H9 (cell line): Measurements from ENCODE around the gene PRF1. TPM values are rescaled to one million over a fixed set of nuclear protein-coding genes. Genes with fewer than 3 reads are reported as not detected.

ENCODE experiments used
- DNase-seq: peaks from one replicate; pipeline ENCODE4 v3.0.0-alpha.2; 2017
- H2AFZ ChIP-seq: one replicate; pipeline ENCODE4 v1.6.1; 2013; ENCODE audit warnings: mild to moderate bottlenecking, low read length, control low read depth, moderate library complexity
- H2AK5ac ChIP-seq: 2 replicates; pipeline ENCODE4 v1.6.1; 2013; ENCODE audit warnings: low read length, control low read depth, mixed read lengths; ENCODE audit not compliant: insufficient read length
- H2BK120ac ChIP-seq: one replicate; pipeline ENCODE4 v1.6.1; 2013; ENCODE audit warnings: low read depth, mild to moderate bottlenecking, low read length, control low read depth, inconsistent platforms; ENCODE audit not compliant: poor library complexity, severe bottlenecking
- H2BK12ac ChIP-seq: 2 replicates; pipeline ENCODE4 v1.6.1; 2013; ENCODE audit warnings: low read length, control low read depth, mixed read lengths, low read depth; ENCODE audit not compliant: insufficient read length
- H2BK15ac ChIP-seq: 2 replicates; pipeline ENCODE4 v1.6.1; 2013; ENCODE audit warnings: low read depth, low read length, control low read depth
- H2BK20ac ChIP-seq: one replicate; pipeline ENCODE4 v1.6.1; 2013; ENCODE audit warnings: low read depth, mild to moderate bottlenecking, low read length, control low read depth, inconsistent platforms; ENCODE audit not compliant: poor library complexity, severe bottlenecking
- H2BK5ac ChIP-seq: 2 replicates; pipeline ENCODE4 v1.6.1; 2013; ENCODE audit warnings: low read length, control low read depth, mixed read lengths; ENCODE audit not compliant: insufficient read length
- H3K14ac ChIP-seq: 2 replicates; pipeline ENCODE4 v1.6.1; 2013; ENCODE audit warnings: low read length, control low read depth; ENCODE audit not compliant: insufficient read depth
- H3K18ac ChIP-seq: 2 replicates; pipeline ENCODE4 v1.6.1; 2013; ENCODE audit warnings: low read depth, mild to moderate bottlenecking, mixed read lengths, low read length, control low read depth; ENCODE audit not compliant: insufficient read length
- H3K23ac ChIP-seq: 2 replicates; pipeline ENCODE4 v1.6.1; 2013; ENCODE audit warnings: low read length, control low read depth, mixed read lengths, low read depth; ENCODE audit not compliant: insufficient read length
- H3K23me2 ChIP-seq: 2 replicates; pipeline ENCODE4 v1.6.1; 2013; ENCODE audit warnings: low read depth, mild to moderate bottlenecking, mixed read lengths, low read length, control low read depth; ENCODE audit not compliant: insufficient read length, poor library complexity, severe bottlenecking
- H3K27ac ChIP-seq: 2 replicates; pipeline ENCODE4 v1.5.1; 2013; ENCODE audit warnings: low read length, control low read depth, mixed read lengths, low read depth; ENCODE audit not compliant: insufficient read length
- H3K27me3 ChIP-seq: 2 replicates; pipeline ENCODE4 v1.6.1; 2013; ENCODE audit warnings: low read length, control low read depth, inconsistent platforms; ENCODE audit not compliant: insufficient read depth
- H3K4ac ChIP-seq: 2 replicates; pipeline ENCODE4 v1.6.1; 2013; ENCODE audit warnings: low read depth, mild to moderate bottlenecking, control low read depth, inconsistent platforms, low read length, moderate library complexity
- H3K4me1 ChIP-seq: 2 replicates; pipeline ENCODE4 v1.6.1; 2013; ENCODE audit warnings: low read length, control low read depth, inconsistent platforms; ENCODE audit not compliant: insufficient read depth
- H3K4me2 ChIP-seq: 2 replicates; pipeline ENCODE4 v1.6.1; 2013; ENCODE audit warnings: low read length, control low read depth, mixed read lengths; ENCODE audit not compliant: insufficient read length, insufficient read depth
- H3K56ac ChIP-seq: 2 replicates; pipeline ENCODE4 v1.6.1; 2013; ENCODE audit warnings: low read depth, mild to moderate bottlenecking, mixed read lengths, low read length, control low read depth; ENCODE audit not compliant: insufficient read length
- H3K79me1 ChIP-seq: 2 replicates; pipeline ENCODE4 v1.6.1; 2013; ENCODE audit warnings: low read depth, mild to moderate bottlenecking, moderate library complexity, low read length, control low read depth, inconsistent platforms; ENCODE audit not compliant: insufficient read depth, poor library complexity, severe bottlenecking
- H3K79me2 ChIP-seq: 2 replicates; pipeline ENCODE4 v1.6.1; 2013; ENCODE audit warnings: low read length, control low read depth, inconsistent platforms; ENCODE audit not compliant: insufficient read depth
- H3K9ac ChIP-seq: 2 replicates; pipeline ENCODE4 v1.6.1; 2013; ENCODE audit warnings: low read length, control low read depth, mixed read lengths; ENCODE audit not compliant: insufficient read length; ENCODE audit errors: extremely low read depth
- H3K9me3 ChIP-seq: one replicate; pipeline ENCODE4 v1.6.1; 2013; ENCODE audit warnings: low read depth, low read length, inconsistent platforms; ENCODE audit not compliant: control insufficient read depth
- H3T11ph ChIP-seq: one replicate; pipeline ENCODE4 v1.6.1; 2013; ENCODE audit warnings: mild to moderate bottlenecking, low read length, control low read depth, inconsistent platforms
- H4K20me1 ChIP-seq: one replicate; pipeline ENCODE4 v1.6.1; 2013; ENCODE audit not compliant: control insufficient read depth, insufficient read length, insufficient read depth
- H4K5ac ChIP-seq: 2 replicates; pipeline ENCODE4 v1.6.1; 2013; ENCODE audit warnings: low read depth, mild to moderate bottlenecking, mixed read lengths, low read length, control low read depth; ENCODE audit not compliant: insufficient read length
- H4K8ac ChIP-seq: replicated peaks from 2 replicates; pipeline ENCODE4 v1.6.1; 2013; ENCODE audit warnings: low read length, control low read depth, mixed read lengths, low read depth; ENCODE audit not compliant: insufficient read length
- H4K91ac ChIP-seq: 2 replicates; pipeline ENCODE4 v1.6.1; 2013; ENCODE audit warnings: low read depth, mild to moderate bottlenecking, moderate library complexity, mixed read lengths, low read length, control low read depth; ENCODE audit not compliant: insufficient read length
- H3K27ac Mint-ChIP-seq, 3 experiments: 2 replicates in 2 of 3; 3 replicates in 1 of 3; pipeline ENCODE4 v1.8.0; 2020 to 2021; ENCODE audit warnings: mixed read lengths in 3 of 3, mild to moderate bottlenecking in 1 of 3, moderate library complexity in 1 of 3
- H3K27me3 Mint-ChIP-seq: 2 replicates; pipeline ENCODE4 v1.8.0; 2021; ENCODE audit warnings: low read depth, mild to moderate bottlenecking, moderate library complexity, mixed read lengths
- H3K36me3 Mint-ChIP-seq, 3 experiments: 2 replicates in 2 of 3; 3 replicates in 1 of 3; pipeline ENCODE4 v1.8.0; 2020 to 2021; ENCODE audit warnings: low read depth in 3 of 3, mixed read lengths in 3 of 3; ENCODE audit not compliant: insufficient read depth in 1 of 3
- H3K4me1 Mint-ChIP-seq, 2 experiments: 2 replicates each; pipeline ENCODE4 v1.8.0; 2020; ENCODE audit warnings: mixed read lengths in 2 of 2
- H3K4me3 Mint-ChIP-seq, 2 experiments: 2 replicates in 1 of 2; 3 replicates in 1 of 2; pipeline ENCODE4 v1.8.0; 2020 to 2021; ENCODE audit warnings: mild to moderate bottlenecking in 2 of 2, mixed read lengths in 2 of 2, moderate library complexity in 1 of 2
- H3K9me3 Mint-ChIP-seq, 2 experiments: 2 replicates in 1 of 2; 3 replicates in 1 of 2; pipeline ENCODE4 v1.8.0; 2020; ENCODE audit warnings: mild to moderate bottlenecking in 2 of 2, mixed read lengths in 2 of 2, moderate library complexity in 1 of 2
- WGBS: extraction: QIAGEN DNeasy Blood & Tissue Kit; methylation state at CpG from one replicate; pipeline ENCODE4 v1.1.7; 2013; ENCODE audit warnings: missing lambda C conversion rate, low lambda C conversion rate, mixed read lengths; ENCODE audit not compliant: insufficient read length; ENCODE audit errors: extremely low coverage; 5-methylcytosine and 5-hydroxymethylcytosine counted together
- total RNA-seq: library from RNA; stranded (reverse); gene quantifications from 2 replicates; pipeline ENCODE4 v1.2.1, GENCODE V29; 2021
- TF ChIP-seq, protein P1 (sequence below): fragments of 200-600 bp; sonication (generic); conservative IDR thresholded peaks from 3 replicates; pipeline ENCODE4 v1.8.0; 2021; ENCODE audit warnings: antibody characterized with exemption, mild to moderate bottlenecking

Gene PRF1
- total RNA-seq, 1 experiment from 2014 or later = not detected

DNA sequence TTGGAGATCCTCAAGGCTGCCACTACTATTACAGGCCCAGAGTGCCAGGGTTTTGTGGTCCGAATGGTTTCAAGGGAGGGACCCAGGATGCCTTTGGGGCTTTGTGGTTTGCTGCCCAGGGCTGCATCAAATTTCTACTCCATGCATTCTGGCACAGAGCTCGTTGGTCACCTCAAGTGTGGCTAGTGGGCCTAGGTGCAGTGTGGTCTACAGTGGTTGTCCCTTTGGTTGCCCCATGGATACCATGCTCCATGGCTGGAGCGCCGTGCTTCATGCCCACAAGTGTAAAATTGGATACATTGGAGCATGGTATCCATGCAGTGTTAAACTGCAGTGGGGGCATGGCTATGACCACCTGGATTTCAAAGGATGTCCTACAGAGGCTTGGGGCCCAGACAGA, 5.4 kb upstream of the PRF1 start:
- no CpG with 5 or more reads among the region's 4 CpGs for WGBS
- peaks cover 0 to 3% of the 10 kb centered on the region in 2 experiments; a peak in 2 of 5 replicates for H3K9me3 Mint-ChIP-seq

More for the DNA sequence above, 5.4 kb upstream of the PRF1 start:
- Histone ChIP-seq H3K9me3 (no peaks in the 10 kb centered on the region), H3K4me1 (no peaks in the 10 kb centered on the region), H3K27ac (no peak overlapping the region), H3K79me2 (no peaks in the 10 kb centered on the region), H2BK12ac (no peak overlapping the region), H2BK120ac (no peak overlapping the region), H4K5ac (no peak overlapping the region), H3K79me1 (no peaks in the 10 kb centered on the region), H4K20me1 (peaks cover 3% of the 10 kb centered on the region), H3K23ac (no peak overlapping the region), H3K56ac (no peak overlapping the region), H2BK5ac (no peak overlapping the region), H2BK20ac (no peak overlapping the region), H2AK5ac (no peak overlapping the region), H3K9ac (no peak overlapping the region), H2AFZ (no peak overlapping the region), H3K14ac (no peak overlapping the region), H3K4ac (no peak overlapping the region), H3T11ph (no peak overlapping the region), H3K27me3 (no peaks in the 10 kb centered on the region), H3K4me2 (no peak overlapping the region), H3K18ac (no peak overlapping the region), H3K23me2 (no peaks in the 10 kb centered on the region), H2BK15ac (no peak overlapping the region), H4K8ac (no peak overlapping the region), H4K91ac (no peak overlapping the region)
- DNase-seq = no peak
- Mint-ChIP-seq H3K36me3 (peaks cover 0 to 4% (median 1%) of the 10 kb centered on the region in 3 experiments; a peak in 1 of 7 replicates), H3K27me3 (no peaks in the 10 kb centered on the region), H3K27ac (no peak overlapping the region), H3K4me1 (no peaks in the 10 kb centered on the region), H3K4me3 (no peak overlapping the region)
- TF ChIP-seq, protein P1, sequence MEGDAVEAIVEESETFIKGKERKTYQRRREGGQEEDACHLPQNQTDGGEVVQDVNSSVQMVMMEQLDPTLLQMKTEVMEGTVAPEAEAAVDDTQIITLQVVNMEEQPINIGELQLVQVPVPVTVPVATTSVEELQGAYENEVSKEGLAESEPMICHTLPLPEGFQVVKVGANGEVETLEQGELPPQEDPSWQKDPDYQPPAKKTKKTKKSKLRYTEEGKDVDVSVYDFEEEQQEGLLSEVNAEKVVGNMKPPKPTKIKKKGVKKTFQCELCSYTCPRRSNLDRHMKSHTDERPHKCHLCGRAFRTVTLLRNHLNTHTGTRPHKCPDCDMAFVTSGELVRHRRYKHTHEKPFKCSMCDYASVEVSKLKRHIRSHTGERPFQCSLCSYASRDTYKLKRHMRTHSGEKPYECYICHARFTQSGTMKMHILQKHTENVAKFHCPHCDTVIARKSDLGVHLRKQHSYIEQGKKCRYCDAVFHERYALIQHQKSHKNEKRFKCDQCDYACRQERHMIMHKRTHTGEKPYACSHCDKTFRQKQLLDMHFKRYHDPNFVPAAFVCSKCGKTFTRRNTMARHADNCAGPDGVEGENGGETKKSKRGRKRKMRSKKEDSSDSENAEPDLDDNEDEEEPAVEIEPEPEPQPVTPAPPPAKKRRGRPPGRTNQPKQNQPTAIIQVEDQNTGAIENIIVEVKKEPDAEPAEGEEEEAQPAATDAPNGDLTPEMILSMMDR = no peak
